Stimulated activated CD4-positive, alpha-beta T cell treated with anti-CD3 and anti-CD28 coated beads, Interleukin-1b, Interleukin-23, amount 100 ng/mL, for 24 hours (primary cell): ENCODE data around the gene STEAP3.
"Not testable (repeated sequence)": the region's sequence is repeated elsewhere in the genome, so short reads cannot be mapped to it uniquely, and the experiment has no call there.

ENCODE experiments used
- DNase-seq, 4 experiments: peaks; one replicate each; pipeline ENCODE4 v3.0.0-alpha.2; 2020; ENCODE audit warnings: low read depth in 4 of 4, low spot score in 1 of 4

The STEAP3 gene

GRCh38 chr2:119260646-119261492 is 37.2 kb downstream of the STEAP3 start:
- DNase-seq: no peak

- no peak for DNase-seq
Measured at GRCh38 chr2:119261493-119262225, 38.0 kb downstream of the STEAP3 start.

DNA sequence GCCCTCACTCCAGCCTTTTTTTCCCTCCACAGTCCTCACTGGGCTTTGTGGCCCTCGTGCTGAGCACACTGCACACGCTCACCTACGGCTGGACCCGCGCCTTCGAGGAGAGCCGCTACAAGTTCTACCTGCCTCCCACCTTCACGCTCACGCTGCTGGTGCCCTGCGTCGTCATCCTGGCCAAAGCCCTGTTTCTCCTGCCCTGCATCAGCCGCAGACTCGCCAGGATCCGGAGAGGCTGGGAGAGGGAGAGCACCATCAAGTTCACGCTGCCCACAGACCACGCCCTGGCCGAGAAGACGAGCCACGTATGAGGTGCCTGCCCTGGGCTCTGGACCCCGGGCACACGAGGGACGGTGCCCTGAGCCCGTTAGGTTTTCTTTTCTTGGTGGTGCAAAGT is 39.4 kb downstream of the STEAP3 start:
- no peak for DNase-seq

DNA sequence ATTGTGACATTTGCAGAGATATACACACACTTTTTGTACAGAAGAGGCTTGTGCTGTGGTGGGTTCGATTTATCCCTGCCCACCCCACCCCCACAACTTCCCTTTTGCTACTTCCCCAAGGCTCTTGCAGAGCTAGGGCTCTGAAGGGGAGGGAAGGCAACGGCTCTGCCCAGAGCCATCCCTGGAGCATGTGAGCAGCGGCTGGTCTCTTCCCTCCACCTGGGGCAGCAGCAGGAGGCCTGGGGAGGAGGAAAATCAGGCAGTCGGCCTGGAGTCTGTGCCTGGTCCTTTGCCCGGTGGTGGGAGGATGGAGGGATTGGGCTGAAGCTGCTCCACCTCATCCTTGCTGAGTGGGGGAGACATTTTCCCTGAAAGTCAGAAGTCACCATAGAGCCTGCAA is 40.0 kb downstream of the STEAP3 start:
- no peak for DNase-seq

DNA sequence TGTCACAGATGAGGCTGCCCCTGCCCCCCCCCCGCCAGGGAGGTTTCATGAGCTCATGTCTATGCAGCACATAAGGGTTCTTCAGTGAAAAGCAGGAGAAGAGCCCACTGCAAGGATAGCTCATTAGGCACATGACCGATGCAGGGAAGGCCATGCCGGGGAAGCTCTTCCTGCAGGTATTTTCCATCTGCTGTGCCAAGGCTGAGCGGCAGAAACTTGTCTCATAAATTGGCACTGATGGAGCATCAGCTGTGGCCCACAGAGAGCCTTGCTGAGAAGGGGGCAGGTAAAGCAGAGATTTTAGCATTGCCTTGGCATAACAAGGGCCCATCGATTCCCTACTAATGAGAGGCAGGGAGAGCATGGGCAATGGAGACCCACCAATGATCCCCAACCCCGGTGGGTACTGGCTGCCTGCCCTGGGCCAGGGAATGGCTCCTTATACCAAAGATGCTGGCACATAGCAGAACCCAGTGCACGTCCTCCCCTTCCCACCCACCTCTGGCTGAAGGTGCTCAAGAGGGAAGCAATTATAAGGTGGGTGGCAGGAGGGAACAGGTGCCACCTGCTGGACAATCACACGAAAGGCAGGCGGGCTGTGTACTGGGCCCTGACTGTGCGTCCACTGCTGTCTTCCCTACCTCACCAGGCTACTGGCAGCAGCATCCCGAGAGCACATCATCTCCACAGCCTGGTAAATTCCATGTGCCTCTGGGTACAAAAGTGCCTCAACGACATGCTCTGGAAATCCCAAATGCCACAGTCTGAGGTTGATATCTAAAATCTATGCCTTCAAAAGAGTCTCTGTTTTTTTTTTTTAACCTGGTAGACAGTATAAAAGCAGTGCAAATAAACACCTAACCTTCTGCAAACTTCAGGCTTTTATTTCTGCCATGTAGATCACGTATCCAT is 41.4 kb downstream of the STEAP3 start:
- peak in 2 of 4 experiments; percentile 4 to 14 for DNase-seq

DNA sequence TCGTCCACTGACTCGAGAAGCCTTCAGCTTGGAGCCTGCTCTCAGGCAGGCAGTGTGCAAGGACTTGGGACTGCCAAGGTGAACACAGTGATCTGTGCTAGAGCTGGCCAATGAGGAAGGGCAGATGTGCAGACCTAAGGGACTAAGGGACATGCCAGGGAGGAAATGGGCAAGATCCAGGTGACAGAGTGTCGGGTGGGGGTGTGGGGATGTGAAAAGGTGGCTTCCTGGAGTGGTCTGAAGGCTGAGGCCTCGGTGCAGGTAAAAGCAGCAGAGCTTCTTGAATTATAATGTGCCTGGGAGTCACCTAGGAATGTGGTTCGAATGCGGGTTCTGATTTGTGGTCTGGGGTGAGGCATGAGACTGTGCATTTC is 42.0 kb downstream of the STEAP3 start:
- DNase-seq: no peak

DNA sequence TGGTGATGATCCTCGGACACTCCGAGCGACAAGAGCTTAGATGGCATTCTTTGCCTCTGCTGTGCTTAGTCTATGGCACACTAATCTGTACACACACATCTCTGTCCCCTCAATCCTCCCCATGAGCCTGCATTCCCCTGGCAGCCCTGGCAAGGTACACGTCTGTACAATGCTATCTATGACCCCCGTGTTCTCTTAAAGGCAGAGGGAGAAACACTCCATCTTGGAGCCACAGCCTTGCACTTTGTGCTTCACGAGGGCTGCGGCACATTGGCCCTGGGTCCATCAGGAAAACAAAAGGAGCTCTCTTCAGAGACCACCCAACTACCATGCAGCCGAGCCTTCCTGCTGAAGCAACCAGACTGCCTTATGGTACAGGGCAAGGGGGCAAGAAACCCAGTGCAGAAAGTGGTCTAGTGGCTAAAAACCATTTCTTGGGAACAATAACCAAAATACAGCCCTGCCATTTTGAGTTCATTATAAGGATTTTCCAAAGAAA is 42.5 kb downstream of the STEAP3 start:
- no peak for DNase-seq

GRCh38 chr2:119267604-119268003 is 44.0 kb downstream of the STEAP3 start:
- DNase-seq: no peak

- DNase-seq: no peak
Measured at GRCh38 chr2:119276864-119277263, 53.2 kb downstream of the STEAP3 start.

- DNase-seq: not testable (repeated sequence)
Measured at GRCh38 chr2:119278385-119278784, 54.8 kb downstream of the STEAP3 start.

DNA sequence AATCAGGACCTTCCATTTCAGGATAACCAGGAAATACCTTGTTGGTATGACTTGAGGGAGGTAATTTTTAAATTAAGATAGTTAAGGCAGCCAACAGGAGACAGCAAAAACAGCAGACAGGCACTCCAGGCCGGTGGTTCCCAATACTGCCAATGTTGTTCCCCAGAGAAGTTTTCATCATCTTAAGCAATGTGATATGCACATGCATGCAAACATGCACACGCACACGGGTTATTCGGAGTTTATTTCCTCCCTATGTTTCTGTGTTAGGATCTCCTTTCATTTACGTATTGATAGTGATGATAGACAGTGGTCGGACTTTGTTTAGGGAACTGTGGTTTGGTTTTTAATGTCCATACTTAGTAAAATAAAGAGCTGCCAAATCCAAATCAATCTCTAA is 55.3 kb downstream of the STEAP3 start:
- DNase-seq: no peak

GRCh38 chr2:119279666-119280065 is 56.0 kb downstream of the STEAP3 start:
- DNase-seq: no peak

- no peak for DNase-seq
Measured at GRCh38 chr2:119280680-119281079, 57.0 kb downstream of the STEAP3 start.

DNA sequence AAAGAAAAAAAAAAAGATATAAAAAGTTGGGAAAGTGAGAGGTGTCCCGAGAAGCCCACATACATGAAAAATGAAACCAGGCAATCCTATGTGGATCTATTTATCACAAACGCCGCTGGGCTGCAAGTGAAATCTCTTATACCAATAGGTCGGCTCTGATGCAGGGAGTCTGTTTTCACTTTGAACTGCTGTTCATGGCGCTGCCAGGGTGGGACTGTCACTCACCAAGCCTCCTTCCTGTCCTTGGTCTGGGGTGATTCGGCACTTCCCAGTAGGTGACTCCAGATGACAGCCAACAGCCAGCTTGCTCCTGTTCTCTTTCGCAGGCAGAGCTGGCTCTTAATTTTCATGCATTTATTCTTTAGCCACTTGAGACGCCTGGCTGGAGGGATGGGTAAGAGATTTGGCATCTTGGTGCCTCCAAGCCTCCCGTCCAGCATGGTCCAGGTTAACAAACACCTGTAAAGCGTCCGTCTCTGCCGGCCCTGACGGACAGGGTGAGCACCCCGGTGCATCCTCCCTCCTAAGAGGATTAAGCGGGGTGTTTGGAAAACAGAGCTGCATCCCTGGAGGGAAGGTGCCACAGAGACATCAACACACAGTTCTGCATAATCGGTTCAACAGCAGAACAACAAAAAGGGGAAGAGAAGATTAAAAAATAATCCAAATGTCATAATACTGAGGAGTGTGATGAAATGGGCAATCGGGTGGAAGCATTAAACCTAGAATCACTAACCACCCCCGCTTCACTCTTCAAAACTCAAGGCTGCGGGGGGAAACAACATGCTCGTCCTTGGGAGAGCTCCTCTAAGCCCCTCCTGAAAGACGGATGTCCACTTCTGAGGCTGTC is 58.7 kb downstream of the STEAP3 start:
- DNase-seq: no peak

- DNase-seq: no peak
Measured at GRCh38 chr2:119282996-119283511, 59.4 kb downstream of the STEAP3 start.

DNA sequence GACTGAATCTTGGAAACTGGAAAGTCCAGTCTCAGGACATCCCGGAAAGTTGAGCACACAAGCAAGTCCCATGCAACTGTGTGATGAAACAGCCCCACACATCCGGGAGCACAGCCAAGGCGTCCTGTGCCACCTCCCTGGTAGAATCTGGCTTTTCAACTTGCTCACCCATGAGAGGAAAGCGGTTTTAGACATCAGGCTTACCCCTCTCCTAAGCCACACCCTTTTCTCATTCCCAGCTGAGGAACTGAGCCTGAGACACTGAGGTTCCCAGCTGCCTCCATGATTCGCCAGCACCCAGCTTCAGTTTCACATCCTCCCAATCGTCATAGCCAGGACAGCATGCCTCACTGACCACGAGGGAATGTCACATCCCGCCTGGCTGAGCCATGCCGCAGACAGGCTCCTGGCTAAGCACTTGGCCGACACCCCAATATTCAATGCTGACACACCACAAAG is 60.3 kb downstream of the STEAP3 start:
- DNase-seq: no peak

- DNase-seq: no peak
Measured at GRCh38 chr2:119286661-119287060, 63.0 kb downstream of the STEAP3 start.

DNA sequence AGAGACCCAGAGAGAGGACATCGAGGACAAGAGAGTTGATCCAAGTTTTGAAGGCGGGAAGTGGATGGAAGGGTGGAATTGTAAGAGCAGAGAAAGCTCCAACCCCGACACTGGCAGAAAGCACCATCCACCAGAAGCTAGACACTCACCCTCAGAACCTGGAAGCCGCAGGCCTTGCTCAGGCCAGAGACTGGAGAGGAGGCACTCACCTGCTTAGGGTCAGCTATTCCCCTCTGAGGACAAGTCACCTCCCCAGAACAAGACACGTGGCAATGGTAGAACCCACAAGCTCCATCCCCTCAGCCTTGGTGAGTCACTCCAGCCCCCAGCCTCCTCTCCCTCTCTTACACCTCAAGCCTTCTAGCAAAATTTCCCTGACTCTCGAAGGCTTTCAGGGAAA is 64.9 kb downstream of the STEAP3 start:
- DNase-seq: no peak

DNA sequence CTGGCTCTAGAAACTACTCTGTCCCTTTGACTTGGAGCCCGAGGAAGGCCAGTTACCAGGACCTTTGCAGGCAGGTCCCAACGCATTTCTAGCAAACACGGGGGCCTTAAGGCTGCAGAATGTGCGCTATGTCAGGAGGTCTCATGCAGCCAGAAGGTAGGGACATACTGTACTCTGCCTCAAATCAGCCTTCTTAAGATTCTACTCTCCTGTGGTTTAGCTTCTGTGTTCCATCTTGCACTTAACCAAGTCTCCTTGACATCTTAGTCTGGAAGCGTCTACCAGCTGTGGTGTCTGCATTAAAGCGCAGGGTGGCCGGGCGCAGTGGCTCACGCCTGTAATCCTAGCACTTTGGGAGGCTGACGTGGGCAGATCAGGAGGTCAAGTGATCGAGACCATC is 65.5 kb downstream of the STEAP3 start:
- no peak for DNase-seq

DNA sequence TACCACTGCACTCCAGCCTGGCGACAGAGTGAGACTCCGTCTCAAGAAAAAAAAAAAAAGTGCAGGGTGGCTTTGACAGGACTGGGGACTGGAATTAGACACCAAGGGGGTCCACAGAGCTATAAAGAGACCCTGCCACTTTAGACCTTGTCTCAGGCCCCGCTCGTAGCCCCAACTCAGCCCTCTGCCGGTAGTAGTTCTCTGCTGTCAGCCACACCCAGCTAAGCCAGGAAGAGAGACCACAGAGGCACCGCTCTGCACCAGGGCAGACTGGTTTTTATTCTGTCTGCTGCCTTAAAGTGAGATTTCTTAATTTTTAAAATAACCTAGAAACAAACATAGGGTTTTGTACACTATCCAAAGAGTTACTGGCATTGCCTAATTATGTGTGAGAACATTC is 66.0 kb downstream of the STEAP3 start:
- no peak for DNase-seq
